ENCODE measurements around the gene LGALS7.

LGALS7 gene

DNA sequence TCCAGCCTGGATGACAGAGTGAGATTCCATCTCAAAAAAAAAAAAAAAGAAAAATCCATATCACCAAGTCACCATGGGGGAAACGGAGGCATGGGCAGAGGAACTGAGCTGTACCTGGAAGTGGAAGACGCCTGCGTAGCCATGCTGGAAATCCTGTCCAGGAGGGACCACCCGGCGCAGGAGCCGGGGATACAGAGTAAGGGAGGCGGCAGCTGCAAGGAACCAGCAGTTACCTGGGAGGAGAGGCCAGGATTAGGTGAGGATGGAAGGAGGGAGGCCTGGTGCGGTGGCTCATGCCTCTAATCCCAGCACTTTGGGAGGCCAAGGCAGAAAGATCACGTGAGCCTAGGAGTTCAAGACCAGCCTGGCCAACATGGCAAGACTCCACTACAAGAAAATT lies 31.0 kb downstream of the LGALS7 start:
- no peak overlapping the region for H3K4me3 ChIP-seq
- DNase-seq (ENCODE audit: low spot score): no peak
- TF ChIP-seq, protein P1, sequence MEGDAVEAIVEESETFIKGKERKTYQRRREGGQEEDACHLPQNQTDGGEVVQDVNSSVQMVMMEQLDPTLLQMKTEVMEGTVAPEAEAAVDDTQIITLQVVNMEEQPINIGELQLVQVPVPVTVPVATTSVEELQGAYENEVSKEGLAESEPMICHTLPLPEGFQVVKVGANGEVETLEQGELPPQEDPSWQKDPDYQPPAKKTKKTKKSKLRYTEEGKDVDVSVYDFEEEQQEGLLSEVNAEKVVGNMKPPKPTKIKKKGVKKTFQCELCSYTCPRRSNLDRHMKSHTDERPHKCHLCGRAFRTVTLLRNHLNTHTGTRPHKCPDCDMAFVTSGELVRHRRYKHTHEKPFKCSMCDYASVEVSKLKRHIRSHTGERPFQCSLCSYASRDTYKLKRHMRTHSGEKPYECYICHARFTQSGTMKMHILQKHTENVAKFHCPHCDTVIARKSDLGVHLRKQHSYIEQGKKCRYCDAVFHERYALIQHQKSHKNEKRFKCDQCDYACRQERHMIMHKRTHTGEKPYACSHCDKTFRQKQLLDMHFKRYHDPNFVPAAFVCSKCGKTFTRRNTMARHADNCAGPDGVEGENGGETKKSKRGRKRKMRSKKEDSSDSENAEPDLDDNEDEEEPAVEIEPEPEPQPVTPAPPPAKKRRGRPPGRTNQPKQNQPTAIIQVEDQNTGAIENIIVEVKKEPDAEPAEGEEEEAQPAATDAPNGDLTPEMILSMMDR (IDR thresholded peaks at IDR 0.05): no peak
- H3K27ac ChIP-seq: no peak overlapping the region

DNA sequence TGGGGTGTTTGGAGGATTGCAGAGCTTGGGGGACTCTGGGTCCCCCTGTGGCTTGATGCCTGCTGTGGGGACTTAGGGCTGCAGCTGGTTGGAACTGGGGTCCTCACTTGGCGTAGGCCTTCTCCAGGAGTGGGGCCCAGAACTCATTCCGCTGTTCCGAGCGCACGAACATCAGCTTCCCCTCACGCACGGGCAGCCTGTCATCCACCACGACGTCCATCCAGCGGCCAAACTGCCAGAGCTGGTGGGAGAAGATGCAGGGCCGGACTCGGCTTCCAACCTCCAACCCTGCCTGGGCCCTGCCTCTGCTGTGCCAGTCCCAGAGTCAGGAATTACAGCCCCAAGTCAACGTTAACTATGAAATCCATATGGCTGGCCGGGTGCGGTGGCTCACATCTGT lies 31.6 kb downstream of the LGALS7 start:
- no peak overlapping the region for H3K4me3 ChIP-seq
- no peak for DNase-seq (ENCODE audit: low spot score)
- TF ChIP-seq, protein P1 (IDR thresholded peaks at IDR 0.05): no peak
- H3K27ac ChIP-seq: no peak overlapping the region

DNA sequence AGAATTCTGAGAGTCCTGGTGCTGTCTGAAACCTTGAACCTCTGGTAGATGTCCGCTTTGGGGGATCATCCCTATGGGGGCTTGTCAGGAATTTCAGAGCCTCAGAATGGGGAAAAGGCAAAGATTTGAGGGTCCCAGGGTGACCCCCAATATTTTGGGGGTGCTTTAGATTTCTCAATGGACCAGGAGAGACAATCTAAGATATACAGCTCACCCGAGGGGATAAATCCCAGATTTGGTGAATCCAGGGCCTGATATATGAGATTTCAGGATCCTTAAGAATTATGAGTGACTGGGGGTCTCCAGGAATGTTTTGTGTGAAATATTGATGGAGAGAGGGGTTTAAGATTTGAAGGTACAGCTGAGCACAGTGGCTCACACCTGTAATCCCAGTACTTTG lies 32.4 kb downstream of the LGALS7 start:
- H3K4me3 ChIP-seq: no peak overlapping the region
- DNase-seq (ENCODE audit: low spot score): no peak
- TF ChIP-seq, protein P1 (IDR thresholded peaks at IDR 0.05): no peak
- no peak overlapping the region for H3K27ac ChIP-seq

DNA sequence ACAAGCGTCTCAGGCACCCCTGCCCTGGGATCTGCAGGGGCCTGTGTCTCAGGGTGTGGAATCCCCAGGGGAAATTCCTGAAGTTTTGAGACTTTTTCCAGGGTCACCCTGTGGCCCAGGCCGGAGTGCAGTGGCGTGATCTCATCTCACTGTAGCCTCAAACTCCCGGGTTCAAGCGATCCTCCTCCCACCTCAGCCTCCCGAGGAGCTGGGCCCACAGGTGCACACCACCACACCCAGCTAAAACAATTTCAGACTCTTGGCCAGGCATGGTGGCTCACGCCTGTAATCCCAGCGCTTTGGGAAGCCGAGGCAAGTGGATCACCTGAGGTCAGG lies 33.1 kb downstream of the LGALS7 start:
- no peak for DNase-seq (ENCODE audit: low spot score)
- TF ChIP-seq, protein P1 (IDR thresholded peaks at IDR 0.05): no peak
- H3K4me3 ChIP-seq: no peak overlapping the region
- no peak overlapping the region for H3K27ac ChIP-seq

DNA sequence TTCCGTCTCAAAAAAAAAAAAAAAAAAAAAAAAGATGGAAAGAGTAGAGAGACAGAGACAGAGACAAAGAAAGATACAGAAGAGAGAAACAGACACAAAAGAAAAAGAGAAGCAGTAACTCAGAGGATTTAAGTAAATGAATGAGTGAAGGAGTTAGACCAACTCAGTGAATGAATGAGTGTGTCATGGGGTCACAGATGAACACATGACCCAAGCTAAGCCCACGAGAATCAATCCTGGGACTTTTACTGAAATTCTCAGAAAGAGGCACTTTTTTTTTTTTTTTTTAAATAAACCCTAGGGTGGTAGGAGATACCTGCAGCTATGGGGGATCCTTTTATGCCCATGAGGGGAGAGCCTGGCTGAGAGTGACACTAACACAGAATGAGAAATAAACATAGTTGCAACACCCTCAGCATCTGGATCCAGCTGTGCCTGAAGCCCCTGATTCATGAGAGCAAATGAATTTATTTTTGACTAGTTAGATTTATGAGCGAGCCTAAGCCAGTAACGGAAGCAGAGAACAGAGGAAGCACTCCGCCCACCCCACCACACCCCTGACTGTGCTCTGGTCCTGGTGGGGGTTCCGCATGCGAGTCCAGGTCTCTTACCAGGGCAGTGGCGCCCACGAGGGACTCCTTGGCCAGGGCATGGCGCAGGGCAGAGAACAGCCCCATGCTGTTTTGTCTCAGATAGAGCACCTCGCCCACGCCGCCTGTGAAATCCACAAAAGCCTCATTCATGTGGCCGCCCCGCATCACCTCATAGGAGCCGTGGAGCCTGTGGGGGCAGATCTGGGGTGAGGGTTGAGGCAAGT lies 33.7 kb downstream of the LGALS7 start:
- no peak overlapping the region for H3K4me3 ChIP-seq
- TF ChIP-seq, protein P1 (IDR thresholded peaks at IDR 0.05): no peak
- no peak overlapping the region for H3K27ac ChIP-seq
- DNase-seq (ENCODE audit: low spot score): no peak

DNA sequence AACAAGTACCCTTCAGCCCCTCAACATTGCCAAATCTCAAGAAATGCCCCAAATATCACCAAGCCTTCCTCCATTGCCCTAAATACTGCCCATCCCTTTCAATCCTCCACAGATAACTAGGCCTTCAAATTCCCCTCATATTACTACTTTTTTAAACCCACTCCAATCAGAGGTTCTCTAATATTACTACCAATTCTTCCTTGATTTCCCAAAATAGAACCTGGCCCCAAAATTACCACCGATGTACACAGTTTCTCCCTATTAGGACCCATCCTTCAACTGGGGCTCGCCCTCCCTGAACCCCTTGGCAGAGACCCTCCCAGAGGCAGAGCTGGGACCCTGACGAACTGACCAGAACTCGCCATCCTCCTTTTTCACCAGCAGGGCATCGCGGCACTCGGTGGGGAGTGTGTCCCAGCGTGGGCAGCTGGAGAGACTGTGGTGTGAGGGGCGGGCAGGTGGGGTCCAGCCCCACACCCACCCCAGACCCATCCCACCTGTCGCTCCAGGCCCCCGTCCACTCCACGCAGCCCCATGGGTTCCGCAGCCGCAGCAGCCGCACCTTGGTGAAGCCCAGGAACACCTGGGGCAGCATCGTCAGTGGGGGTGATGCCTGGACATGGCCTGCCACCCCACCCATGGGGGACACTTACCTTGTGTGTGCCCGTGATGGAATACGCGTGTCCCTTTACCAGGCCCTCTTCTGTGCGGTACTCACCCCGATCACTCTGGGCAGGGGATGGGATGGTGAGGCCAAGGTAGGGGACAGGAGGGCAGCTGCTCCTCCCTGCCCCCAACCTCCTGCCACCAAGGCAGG lies 35.2 kb downstream of the LGALS7 start:
- no peak overlapping the region for H3K27ac ChIP-seq
- no peak overlapping the region for H3K4me3 ChIP-seq
- TF ChIP-seq, protein P1 (IDR thresholded peaks at IDR 0.05): no peak
- no peak for DNase-seq (ENCODE audit: low spot score)

Data from coronary artery (tissue), 2 donors.